ENCODE measurements around the gene MAPKAP1.

- TF ChIP-seq EZH2phosphoT487 (conservative IDR thresholded peaks at IDR 0.05; ENCODE audit: low read length) (no peak), CTCF (IDR thresholded peaks at IDR 0.05; ENCODE audit: insufficient read depth, low read length, poor library complexity, severe bottlenecking) (no peak)
Measured at GRCh38 chr9:125479846-125480615, 227.0 kb downstream of the MAPKAP1 start.
